ENCODE results near the gene RGS1. TPM values are rescaled to one million over a fixed set of nuclear protein-coding genes. Genes with fewer than 3 reads are reported as not detected.
A peak's percentile ranks its signal among the peaks of the same experiment; 100 is the strongest.

RGS1 gene
- total and polyA plus RNA-seq, 2 of the 8 experiments (the other 6 are each of a cell fraction or from before 2014, with no cell fraction given), result not detected

DNA sequence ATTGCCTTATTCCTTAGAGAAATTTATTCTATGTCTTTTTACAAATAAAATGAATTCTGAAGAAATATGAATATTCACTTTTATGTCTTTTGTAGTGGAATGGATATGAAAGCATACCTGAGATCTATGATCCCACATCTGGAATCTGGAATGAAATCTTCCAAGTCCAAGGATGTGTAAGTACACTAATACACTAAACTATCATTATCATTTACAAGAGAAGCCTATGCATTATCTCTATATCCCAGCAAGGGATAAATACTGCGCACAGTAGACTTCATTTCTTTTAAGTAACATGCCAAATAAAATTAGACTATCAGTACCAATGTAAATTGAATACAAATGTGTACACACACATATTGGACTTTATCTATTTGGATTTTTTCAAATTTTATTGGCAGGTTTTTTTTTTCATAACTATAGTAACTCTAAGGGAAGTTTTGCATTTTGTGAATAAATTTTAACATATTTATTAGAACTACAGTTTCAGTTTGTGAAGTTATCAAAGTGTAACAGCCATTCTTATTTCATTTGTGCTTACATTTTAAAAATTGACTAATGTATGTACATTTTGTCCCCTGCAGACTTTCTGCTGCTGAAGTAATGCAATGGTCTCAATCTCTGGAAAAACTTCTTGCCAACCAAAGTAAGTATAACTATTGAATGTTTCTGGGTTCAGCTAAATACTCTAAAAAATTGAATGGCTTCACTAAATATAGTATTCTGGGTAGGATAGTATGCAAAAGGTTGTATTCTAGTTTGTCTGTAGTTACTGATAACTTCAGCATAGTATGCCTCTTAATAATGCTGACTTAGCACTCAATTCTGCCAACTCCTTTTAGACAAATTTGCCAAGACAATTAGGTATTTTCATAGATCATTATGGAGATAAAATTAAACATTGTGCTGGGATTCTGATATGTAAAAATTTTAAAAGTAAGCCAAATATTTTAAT lies 894 bp downstream of the RGS1 start:
- Histone ChIP-seq H3K4me2 (ENCODE audit: insufficient read depth in 1 of 2, low read depth in 2 of 2, low read length in 2 of 2) (no peak overlapping the region), H3K56ac (replicated peaks; ENCODE audit: insufficient read length, low read depth, low read length) (no peak overlapping the region), H2AFZ (ENCODE audit: low read length) (no peak overlapping the region), H4K5ac (ENCODE audit: insufficient read length, low read depth, low read length) (no peak overlapping the region), H3K23ac (ENCODE audit: insufficient read length) (no peak overlapping the region), H4K91ac (replicated peaks; ENCODE audit: insufficient read length, low read length) (no peak overlapping the region), H2BK15ac (ENCODE audit: low read length) (no peak overlapping the region), H3K27me3 (replicated peaks in 1 of 4; ENCODE audit: control insufficient read depth in 3 of 4, extremely low read depth in 1 of 4, insufficient read depth in 3 of 4, low read length in 3 of 4) (no peaks in the 10 kb centered on the region), H2AK5ac (ENCODE audit: low read depth, low read length) (no peak overlapping the region), H4K8ac (ENCODE audit: extremely low read depth, insufficient read depth, low read length) (no peak overlapping the region), H3K9me3 (ENCODE audit: insufficient read depth in 2 of 2, low read depth in 1 of 2, low read length in 1 of 2) (no peaks in the 10 kb centered on the region), H3K18ac (ENCODE audit: extremely low read depth, low read length) (no peak overlapping the region), H3K9ac (replicated peaks in 1 of 4; ENCODE audit: extremely low read depth in 1 of 4, low read depth in 3 of 4, low read length in 3 of 4) (no peak overlapping the region), H3K4ac (replicated peaks; ENCODE audit: insufficient read length, low read depth, low read length) (no peak overlapping the region), H3K4me3 (ENCODE audit: extremely low read depth in 1 of 4, insufficient read depth in 2 of 4, low read depth in 3 of 4, low read length in 4 of 4) (no peak overlapping the region), H2BK12ac (ENCODE audit: low read depth, low read length) (no peak overlapping the region), H2BK5ac (ENCODE audit: low read depth, low read length) (no peak overlapping the region), H3K36me3 (ENCODE audit: control insufficient read depth in 2 of 4, insufficient read depth in 4 of 4, low read length in 3 of 4) (no peaks in the 10 kb centered on the region), H3K27ac (ENCODE audit: low read depth, low read length) (no peak overlapping the region), H4K20me1 (replicated peaks in 1 of 2; ENCODE audit: control insufficient read depth in 1 of 2, insufficient read depth in 2 of 2, low read length in 2 of 2) (no peaks in the 10 kb centered on the region), H3K79me1 (ENCODE audit: low read depth, low read length) (no peaks in the 10 kb centered on the region), H3K23me2 (ENCODE audit: low read depth, low read length) (no peaks in the 10 kb centered on the region), H2BK120ac (replicated peaks; ENCODE audit: low read depth, low read length) (no peak overlapping the region), H3K14ac (ENCODE audit: insufficient read length) (no peak overlapping the region), H3K4me1 (replicated peaks in 1 of 4; ENCODE audit: control insufficient read depth in 3 of 4, insufficient read depth in 4 of 4, low read length in 3 of 4) (no peaks in the 10 kb centered on the region; a peak in 1 of 7 replicates), H2BK20ac (ENCODE audit: low read length) (no peak overlapping the region), H3K79me2 (ENCODE audit: control insufficient read depth in 1 of 2, insufficient read depth in 2 of 2, low read length in 2 of 2) (no peaks in the 10 kb centered on the region)
- CTCF ChIA-PET (ENCODE audit: partially characterized antibody), result interaction anchor here (10.8 kb wide), 1 partner anchor 101 kb away, joined by 83 read pairs; no protein-coding TSS in a partner anchor
- DNase-seq (ENCODE audit: low read depth in 1 of 2, low spot score in 2 of 2) (no peak), FAIRE-seq (no peak)
- 100% methylated on average over 1 of the region's 1 CpG; no CpG with 5 or more reads in 1 of the 2 experiments for WGBS, 2 experiments (ENCODE audit: extremely low coverage in 1 of 2, insufficient coverage in 1 of 2, insufficient read length in 1 of 2, insufficient replicate concordance in 2 of 2, low coverage in 1 of 2, low lambda C conversion rate in 2 of 2, missing lambda C conversion rate in 1 of 2)
- no peak for TF ChIP-seq POLR2AphosphoS5 (IDR thresholded peaks at IDR 0.05; ENCODE audit: low read depth, low read length)
- TF ChIP-seq MAFK (IDR thresholded peaks at IDR 0.05; ENCODE audit: low read depth, low read length), result peak; percentile 46; the same call in 1 of the 2 replicates
- no peak for TF ChIP-seq KDM1A (IDR thresholded peaks at IDR 0.05; ENCODE audit: borderline replicate concordance, low read length)
- POLR2A ChIA-PET (ENCODE audit: partially characterized antibody), result no interaction called here
